Measurements from ENCODE around the gene MYADML2.
A peak's percentile ranks its signal among the peaks of the same experiment; 100 is the strongest.

MYADML2 gene

DNA sequence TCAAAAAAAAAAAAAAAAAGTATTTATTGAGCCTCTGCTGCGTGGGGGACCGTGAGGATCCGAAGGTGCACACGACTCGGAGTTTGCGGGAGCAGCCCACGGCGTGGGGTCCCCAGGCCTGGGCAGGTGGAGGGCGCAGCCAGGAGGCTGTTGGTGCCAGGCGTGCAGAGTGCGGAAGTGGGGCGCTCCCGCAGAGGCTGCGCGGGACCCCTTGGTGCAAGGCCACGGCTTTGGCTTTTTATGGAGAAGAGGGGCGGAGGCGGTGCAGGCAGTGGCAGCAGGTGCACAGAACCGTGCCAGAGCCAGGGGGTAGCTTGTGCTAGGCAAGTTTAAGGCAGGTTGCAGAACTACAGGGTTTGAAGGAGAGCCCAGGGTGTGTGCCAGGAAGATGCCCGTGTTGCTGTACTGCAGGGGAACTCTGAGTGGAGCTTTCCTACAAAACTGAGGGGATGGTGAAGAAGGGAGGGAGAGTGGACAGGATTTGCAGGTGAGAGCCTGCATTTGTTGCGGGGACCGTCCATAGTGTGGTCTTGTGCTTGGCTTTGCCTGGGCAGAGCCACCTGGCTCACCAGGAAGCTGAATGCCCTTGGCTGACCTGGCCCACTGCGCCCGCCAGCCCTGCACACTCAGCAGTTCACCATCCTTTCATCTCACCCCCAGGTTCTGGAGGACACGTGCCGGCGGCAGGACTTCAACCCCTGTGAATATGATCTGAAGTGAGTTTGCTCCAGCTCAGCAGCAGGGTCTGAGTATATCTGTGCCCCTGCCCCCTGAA lies 31.7 kb upstream of the MYADML2 start:
- no peak for DNase-seq (ENCODE audit: low spot score)

DNA sequence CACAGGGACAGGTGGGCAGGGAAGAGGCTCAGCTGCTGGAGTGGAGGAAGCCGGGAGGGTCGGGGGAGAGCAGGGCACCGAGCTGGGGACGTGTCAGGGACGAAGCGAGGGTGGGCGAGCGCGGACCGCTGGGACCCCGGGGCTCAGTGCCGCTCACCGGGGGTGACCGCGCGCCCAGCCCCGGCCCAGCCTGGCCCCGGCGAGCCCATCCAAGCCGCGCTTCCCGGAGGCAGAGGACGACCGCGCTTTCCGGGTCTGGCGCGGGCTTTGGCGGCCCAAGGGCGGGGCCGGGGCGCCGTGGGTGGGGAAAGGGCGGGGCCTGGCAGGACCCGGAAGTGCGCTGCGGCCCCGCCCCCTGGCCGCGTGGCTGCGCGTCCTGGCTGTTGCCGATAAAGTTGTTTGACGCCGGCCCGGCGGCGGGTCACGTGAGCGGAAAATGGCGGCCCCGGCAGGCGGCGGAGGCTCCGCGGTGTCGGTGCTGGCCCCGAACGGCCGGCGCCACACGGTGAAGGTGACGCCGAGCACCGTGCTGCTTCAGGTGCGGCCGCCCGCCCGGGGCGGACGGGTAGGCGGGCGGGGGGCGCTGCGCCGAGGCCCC lies 30.3 kb upstream of the MYADML2 start, which contains the start of gene ASPSCR1:
TSS of gene ASPSCR1 (plus strand) at position 419 of the 598 bp plus-strand sequence. CDS start at position 437, 18 bp downstream.
- peak; percentile 92 for DNase-seq (ENCODE audit: low spot score)

DNA sequence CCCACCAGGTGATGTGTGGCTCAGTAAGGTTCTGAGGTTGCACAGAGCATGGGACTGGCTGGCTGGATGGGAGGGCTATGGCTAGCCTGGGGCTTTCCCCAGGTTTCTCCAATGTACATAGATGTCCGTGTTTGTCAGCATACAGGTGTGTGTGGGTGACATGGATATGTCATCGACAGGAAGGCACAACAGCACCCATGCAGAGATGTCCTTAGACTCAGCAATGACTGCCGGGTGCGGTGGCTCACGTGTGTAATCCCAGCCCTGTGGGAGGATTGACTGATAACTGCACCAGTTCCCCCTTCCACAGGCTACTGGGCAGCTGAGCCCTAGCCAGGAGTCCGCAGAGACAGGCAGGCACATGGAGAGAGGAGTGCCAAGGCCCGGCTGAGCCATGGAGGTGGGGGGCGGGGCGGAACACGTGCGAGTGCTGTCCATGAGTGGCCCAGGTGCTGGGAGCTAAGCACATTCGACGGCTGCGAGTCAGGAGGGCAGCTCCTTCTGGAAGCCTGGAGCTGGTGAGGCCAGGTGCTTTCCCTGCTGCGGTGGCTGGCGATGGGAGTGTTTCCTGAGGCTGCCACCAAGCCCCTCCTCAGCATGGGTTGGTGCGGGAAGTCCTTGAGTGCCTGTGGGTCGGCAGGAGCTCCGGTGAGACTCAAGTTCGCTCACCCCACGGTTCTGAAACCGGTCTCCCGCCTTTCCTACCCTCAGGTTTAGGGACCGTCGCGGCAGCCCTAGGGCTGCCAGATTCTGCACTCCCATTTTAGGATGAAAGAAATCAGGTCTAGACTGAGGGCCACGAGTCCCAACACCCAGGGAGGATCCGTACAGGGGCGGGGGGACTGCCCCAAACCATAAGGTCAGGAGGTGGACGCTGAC lies 29.5 kb upstream of the MYADML2 start:
- peak; percentile 11 for DNase-seq (ENCODE audit: low spot score)

DNA sequence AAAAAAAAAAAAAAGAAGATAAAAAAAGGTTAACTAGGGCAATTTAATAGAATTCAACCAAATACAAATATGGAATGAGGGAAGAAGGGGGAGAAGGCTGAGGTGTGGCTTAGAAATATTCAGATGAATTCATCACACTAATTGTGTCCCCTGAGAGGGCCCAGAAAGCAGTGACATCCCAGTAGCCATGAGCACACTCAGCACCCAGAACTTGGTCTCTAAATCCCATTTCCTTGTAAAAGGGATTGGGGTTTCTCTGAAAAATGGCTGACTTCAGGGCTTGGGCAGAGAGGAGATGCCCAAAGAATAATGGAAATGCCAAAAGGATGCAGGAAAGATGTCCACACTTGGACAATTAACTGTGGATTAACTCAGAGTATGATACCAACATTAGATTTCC lies 26.4 kb upstream of the MYADML2 start:
- no peak for DNase-seq (ENCODE audit: low spot score)

DNA sequence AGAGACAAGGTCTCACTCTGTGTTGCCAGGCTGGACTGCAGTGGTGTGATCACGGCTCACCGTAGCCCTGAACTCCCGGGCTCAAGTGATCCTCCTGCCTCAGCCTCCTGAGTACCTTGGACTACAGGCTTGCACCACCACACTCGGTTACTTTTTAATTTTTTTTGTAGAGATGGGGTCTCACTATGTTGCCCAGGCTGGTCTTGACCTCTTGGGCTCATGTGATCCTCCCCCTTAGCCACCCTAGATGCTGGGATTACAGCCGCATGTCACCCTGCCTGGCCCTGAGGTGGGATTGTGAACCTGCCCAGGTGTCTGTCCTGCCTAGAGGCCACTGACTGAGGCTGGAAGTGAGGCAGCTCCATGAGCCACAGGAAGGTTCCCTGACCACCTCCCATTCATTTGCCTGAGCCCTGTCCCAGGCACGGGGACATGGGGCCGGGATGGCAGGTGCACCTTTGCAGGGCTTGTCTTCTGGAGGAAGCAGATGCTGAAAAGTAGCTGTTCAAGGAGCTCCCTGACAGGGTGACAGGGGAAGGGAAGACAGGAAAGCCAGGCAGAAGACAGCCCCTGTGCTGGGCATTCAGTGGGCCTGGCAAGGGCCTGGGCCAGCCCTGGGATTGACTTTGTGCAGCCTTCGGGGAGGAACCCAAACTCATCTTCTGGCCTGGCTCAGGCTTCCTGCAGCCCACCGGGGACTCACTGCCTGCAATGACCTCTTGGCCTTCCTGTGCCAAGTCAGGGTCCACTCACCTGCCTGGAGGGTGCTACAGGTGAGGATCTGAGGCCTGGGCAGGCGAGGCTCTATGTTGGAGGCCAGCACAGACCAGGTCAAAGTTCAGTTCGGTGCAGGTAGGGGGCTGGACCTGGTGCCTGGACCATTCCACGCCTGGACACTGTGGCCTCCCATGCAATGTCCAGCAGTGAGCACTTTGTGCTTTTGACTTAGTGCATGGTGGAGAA lies 22.1 kb upstream of the MYADML2 start:
- no peak for DNase-seq (ENCODE audit: low spot score)

DNA sequence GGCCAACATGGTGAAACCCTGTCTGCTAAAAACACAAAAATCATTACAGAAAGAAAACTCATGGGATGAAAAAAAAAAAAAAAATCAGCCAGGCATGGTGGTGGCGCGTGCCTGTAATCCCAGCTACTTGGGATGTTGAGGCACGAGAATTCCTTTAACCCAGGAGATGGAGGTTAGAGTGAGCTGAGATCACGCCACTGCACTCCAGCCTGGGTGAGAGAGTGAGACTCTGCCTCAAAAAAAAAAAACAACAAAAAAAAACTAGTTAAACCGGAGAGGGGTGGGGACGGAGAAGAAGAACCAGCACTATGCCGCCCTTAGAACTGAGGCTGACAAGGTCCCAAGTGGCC lies 21.3 kb upstream of the MYADML2 start:
- no peak for DNase-seq (ENCODE audit: low spot score)

DNA sequence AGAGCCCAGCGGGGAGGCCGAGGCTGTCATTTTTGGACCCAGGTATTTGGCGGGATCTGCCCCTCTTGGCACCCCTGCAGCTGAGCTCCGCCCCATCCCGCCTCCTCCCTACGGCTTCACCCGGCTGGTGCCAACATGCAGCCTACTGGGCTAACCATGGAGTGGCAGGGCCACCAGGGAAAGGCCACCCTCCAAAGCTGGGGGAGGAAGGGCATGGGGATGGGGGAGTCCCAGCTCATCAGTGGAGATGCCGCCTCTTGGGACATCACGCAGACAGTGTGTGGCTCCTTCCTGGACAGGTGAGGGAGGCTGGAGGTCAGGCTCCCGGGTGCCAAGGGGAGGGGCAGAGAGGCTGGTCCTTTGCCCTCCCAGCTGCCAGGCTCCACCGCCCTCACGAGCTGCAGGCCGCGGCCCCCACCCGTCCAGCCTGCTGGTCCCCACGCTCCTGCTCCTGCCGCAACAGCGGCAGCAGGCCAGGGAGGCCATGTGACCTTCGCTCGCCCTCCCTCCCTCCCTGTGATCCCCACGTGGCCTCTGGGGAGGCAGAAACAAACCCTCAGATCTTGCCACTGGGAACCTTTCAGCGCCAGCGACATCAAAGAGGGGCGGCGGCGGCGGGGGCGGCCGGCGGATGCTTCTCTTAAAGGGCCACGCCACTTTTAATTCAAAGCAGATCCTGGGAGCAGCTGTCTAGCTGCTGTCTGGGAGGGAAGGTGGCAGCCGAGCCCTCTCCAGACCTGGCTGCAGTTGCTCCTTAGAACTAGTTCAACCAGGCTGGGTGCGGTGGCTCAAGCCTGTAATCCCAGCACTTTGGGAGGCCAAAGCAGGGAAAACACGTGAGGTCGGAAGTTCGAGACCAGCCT lies 20.7 kb upstream of the MYADML2 start:
- peak; percentile 45 for DNase-seq (ENCODE audit: low spot score)

DNA sequence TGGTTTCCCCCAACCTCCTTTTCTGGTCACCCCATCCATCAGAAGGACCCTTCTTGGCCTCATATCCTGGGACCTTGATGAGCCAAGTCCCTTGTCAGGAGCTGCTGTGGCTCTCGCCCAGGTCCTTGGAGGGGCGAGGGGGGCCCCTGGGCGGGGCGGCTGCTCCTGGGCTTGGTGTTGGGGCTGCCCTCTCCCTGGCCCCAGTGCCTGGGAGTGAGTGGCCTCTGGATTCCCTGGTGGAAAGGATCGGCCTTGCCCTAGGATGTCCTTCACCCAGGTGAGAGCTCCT lies 20.2 kb upstream of the MYADML2 start:
- DNase-seq (ENCODE audit: low spot score), result no peak

DNA sequence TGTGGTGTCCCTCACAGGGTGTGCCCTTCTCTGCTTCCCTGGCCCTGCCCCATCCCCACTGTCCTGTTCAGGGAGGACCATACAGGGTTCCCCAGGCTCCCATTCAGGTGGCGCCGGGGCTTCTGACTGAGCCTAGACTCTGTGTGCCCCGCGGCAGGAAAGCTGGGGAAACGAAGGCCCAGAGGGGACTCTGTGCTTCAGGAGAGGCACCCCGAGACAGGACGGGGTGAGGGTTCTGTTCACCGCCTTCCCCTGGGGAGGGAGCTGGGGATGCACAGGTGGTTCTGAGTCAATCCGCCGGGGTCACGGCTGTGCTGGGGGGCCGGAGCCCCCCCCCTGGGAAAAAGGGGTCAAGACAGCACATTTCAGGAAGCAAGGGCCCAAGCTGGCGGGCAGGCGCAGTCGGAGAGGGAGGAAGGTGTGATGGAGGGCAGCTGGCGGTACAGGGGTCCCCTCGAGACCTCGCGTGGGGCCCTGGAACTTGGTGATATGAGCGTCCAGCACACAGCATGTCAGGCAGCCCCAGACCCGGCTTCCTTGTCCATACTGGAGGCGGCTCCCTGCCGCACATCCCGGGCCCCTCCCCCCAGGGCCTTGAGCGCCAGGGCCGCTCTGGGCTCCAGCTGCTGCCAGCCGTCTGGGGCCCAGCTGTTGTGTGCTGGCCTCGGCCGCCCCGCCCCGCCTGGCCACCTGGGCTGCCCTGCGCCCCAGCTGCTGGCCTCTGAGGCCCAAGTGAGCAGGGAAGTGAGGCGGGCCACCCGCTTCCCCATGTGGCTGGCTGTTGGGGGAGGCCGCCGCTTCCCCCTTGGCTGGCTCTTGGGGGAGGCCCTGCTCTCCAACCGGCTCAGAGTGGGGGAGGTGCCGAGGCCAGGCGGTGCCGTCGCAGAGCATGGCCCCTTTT lies 19.6 kb upstream of the MYADML2 start:
- DNase-seq (ENCODE audit: low spot score), result no peak

DNA sequence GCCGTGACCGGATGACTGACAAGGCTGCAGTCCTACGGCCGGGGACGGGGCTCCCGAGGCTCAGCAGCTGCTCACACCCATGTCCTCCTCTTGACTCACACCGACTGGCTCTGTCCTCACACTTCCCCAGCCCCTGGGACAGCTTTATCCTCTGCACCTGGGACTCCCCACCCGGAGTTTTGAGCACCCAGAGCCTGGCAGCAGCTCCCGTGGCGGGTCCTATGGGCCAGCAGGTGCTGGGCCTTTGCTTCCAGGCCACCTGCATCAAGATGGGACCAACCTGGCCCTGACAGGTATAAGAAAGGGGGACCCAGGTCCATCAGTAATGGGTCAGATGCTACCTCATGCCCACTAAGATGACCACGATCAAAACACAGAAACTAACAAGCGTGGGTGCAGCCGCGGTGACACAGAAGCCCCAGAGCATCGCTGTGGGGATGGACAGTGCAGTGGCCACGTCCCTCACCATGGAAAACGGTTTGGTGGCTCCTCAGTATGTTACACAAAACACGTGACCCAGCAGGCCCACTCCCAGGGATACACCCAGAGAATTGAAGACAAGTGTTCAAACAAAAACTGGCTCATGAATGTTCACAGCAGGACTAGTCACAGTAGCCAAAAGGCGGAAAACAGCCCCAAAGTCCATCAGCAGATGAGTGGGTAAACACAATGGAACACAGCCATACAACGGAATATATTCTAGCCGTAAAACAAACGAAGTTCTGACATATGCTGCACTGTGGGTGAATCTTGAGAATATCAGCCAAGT lies 17.2 kb upstream of the MYADML2 start:
- DNase-seq (ENCODE audit: low spot score), result no peak

DNA sequence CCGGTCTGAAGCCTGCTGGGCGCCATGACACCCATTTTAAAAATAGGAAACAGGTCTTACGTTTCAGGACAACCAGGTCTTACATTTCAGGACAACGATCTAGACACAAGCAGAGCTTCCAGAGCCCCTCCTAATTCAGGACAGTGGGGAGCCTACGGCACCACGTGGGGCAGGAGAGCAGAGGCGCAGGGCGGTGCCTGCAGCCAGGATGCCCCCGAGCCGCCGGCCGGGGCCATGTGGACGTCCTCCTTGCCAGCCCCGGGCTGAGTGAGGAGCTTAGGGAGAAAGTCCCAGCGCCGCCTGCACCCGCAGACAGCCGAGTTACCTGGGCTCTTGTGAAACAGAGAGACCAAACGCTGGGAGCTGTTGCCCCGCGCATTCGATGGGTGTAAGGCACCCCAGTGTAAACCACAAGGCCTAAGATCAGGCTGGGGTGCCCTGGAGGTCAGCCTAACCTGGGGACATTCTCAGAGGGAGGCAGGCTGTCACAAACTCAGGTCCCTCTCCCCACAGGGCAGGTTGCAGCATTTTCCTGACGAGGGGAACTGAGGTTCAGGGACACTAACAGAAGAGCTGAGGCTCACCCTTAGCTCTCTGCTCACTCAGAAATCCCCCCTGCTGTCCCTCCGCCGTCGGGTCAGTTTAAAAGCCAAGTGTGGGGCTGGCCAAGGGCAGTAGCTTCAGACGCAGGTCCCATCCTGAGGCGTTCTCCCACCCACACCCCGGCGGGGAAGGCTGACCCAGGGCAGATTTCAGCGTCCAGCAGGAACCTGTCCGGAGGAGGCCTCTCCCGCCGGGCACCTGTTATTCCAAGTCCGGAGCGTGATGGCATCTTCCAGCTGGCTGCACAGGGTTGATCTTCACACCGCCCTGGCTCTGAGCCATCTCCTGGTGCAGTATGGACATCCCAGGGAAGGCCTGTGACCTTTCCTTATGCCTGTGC lies 15.7 kb upstream of the MYADML2 start:
- no peak for DNase-seq (ENCODE audit: low spot score)

DNA sequence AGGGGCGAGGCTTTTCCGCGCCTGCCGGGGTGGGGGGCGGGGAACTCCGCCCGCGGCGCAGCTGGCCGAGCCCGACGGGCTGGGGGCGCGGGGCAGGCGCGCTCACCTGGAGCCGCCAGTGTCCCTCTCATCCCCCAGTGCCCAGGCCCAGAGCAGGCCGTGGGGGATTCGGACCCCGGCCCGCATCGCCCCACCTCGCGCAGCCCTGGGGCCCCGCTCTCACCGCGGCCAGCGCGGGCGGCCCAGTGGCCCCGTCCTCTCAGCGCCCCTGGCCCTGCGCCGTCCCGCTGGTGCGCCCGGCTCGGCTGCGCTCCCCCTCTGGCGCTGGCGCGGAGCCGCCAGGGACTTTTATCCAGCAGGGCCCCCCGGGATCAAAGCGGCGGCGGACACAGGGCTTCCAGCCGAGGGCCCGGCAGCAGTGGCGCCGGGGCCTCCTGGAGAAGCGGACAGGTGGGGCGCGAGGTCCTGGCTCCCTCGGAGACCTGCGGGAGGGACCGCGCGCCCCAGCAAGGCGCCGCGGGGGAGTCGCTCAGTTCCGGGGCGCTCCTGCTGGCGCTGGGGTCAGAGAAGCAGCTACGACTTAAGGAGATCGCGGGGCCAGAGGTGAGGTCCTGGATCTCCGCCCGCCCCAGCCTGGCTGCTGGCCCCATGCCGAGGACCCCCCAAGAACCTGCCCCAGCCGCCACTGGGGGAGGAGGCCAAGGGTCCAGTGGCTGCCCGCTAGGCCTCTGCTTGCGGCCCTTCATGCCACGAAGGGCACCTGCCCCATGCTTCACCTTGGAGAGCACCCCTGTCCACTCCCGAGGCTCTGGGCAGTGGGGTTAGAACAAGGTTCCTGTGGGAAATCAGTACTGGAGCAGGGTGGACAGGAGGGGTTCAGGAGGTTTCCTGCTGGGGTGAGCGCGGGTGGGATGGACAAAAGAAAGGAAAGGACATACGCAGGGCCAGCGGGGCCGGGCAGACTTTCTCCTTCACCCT lies 14.8 kb upstream of the MYADML2 start:
- DNase-seq (ENCODE audit: low spot score), result no peak

DNA sequence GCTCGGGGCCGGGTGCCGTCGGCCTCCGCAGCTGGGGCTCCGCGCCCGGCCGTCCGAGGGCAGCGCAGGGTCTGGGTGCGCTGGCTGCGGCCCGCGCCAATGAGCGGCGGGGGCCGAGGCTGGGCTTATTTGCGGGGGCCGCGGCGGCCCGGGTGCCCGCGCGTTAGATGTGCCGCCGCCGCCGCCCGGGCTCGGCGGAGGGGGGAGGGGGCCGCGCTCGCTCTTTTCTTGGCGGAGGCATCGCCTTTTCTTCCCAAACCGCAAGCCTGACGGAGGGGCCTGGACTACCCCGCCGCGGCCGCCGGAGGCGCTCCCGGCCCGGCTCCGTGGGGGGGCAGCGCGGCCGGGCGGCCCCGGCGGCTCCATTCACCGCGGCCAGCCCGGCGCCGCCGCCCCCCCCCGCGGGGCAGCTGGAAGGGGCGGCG lies 14.1 kb upstream of the MYADML2 start, which contains the start of gene NOTUM:
TSS of gene NOTUM (minus strand) at position 101 of the 425 bp plus-strand sequence. CDS start 278 bp downstream, outside the sequence.
- DNase-seq (ENCODE audit: low spot score), result peak; percentile 35

DNA sequence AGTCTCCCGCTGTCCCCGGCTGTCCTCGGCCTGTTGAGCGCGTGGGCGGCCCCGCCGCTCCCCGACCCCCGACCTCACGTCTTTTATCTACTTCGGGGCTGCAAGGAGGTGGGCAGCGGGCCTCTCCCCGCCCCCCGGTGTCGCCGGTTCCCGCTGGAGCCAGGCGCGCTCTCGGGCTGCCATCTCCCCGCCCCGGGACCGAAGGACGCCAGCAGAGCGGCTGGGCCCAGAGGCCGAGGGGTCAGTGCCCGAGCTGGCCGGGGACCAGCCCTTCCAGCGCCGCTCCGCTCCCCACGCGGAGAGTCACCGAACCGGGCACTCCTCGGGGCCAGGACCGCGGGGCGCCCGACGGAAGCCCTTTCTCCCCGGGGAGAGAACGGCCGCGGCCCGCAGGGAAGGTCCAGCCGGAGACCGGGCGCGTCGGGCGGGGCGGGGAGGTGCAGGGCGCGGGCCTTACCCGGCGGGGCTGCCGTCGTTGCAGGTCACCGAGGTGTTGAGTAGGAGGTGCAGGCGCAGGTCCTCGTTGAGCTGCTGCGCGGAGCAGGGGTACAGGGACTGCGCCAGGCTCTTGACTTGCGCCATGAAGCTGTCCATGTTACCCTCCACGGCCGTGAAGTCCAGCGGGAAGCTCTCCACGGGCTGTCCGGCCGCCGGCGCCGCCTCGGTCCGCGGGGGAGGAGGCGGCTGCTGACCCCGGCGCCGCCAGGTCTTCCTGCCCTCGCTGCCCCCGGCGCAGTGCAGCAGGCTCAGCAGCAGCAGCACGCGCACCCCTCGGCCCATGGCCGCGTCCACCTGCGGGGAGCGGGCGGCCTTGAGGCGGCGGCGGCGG lies 13.3 kb upstream of the MYADML2 start:
- DNase-seq (ENCODE audit: low spot score), result no peak

DNA sequence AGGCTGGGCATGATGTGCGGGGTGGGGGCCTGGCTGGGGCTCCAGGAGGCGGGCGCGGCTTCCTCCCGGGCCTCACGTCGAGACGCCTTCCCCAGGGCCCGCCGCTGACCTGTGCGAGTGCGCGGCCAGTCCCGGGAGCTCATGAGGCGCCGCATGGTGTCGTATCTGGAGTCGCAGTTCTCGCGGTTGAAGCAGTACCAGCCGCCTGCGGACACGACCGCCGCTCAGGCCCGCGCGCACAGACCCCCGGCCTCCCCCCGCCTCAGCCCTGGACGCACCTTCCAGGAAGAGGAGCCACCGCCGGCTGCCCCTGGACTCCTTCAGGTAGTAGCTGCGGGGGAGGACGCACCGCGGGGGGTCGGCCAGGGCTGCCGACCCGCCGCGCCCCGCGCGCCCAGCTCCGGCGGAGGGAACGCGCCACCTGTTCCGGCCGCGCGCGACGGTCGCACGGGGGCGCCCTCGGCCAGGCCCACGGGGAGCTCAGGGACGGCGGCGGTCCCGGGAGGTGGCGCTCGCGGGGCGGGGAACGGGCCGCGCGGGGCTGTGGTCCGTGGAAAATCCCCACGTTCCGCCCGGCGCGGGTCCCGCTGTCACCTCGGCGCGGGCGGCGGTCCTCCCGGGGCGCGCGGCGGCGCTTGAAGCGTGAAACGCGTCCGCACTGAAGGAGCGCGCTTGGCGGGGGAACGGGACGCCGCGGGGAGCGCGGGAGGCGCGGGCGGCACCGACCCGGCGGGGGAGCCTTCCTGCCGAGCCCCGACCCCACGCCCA lies 12.5 kb upstream of the MYADML2 start:
- peak; percentile 69 for DNase-seq (ENCODE audit: low spot score)
